NB4 (cell line): ENCODE measurements around the gene MCUB.
"Not testable (repeated sequence)": the region's sequence is repeated elsewhere in the genome, so short reads cannot be mapped to it uniquely, and the experiment has no call there.

Experiments
- DNase-seq: peaks from one replicate; pipeline ENCODE4 v3.0.0; 2010; ENCODE audit warnings: low read depth
- H3K4me3 ChIP-seq: one replicate; pipeline ENCODE4 v1.5.1; 2011; ENCODE audit warnings: mild to moderate bottlenecking, low read depth, low read length, moderate library complexity
- MYC ChIP-seq: IDR thresholded peaks from 2 replicates; pipeline ENCODE4 v1.6.1; 2011; ENCODE audit warnings: low read depth, low read length
- POLR2A ChIP-seq: IDR thresholded peaks from 2 replicates; pipeline ENCODE4 v1.6.1; 2011; ENCODE audit warnings: mild to moderate bottlenecking; ENCODE audit not compliant: insufficient read length; ENCODE audit errors: extremely low read depth
- TF ChIP-seq, protein P1 (sequence below): IDR thresholded peaks from 2 replicates; pipeline ENCODE4 v1.6.1; 2011; ENCODE audit warnings: low read depth, low read length
- TF ChIP-seq, protein P2 (sequence below): IDR thresholded peaks from one replicate; pipeline ENCODE4 v1.5.1; 2012; ENCODE audit warnings: low read depth, low read length

Gene MCUB

DNA sequence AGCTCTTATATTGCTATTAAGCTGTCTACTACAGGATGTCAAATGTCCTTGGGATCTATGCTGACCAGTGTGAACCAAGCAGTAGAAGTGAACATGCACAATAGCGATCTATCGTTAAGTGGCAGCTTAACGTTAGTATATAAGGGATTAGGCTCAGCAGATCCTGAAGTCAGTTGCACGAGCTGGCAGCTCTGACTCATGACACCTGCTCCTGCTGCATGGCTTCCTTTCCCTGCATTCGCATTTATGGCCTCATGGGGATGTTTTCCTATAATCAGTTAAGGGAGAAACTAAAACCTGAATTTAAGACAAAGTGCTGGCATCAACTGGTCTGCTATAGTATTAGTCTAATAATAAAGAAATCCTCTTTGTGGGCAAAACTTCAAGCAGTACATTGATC is 12.7 kb upstream of the MCUB start:
- DNase-seq: no peak
- TF ChIP-seq POLR2A (no peak), MYC (no peak)
- TF ChIP-seq, protein P1, sequence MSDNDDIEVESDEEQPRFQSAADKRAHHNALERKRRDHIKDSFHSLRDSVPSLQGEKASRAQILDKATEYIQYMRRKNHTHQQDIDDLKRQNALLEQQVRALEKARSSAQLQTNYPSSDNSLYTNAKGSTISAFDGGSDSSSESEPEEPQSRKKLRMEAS: no peak
- TF ChIP-seq, protein P2, sequence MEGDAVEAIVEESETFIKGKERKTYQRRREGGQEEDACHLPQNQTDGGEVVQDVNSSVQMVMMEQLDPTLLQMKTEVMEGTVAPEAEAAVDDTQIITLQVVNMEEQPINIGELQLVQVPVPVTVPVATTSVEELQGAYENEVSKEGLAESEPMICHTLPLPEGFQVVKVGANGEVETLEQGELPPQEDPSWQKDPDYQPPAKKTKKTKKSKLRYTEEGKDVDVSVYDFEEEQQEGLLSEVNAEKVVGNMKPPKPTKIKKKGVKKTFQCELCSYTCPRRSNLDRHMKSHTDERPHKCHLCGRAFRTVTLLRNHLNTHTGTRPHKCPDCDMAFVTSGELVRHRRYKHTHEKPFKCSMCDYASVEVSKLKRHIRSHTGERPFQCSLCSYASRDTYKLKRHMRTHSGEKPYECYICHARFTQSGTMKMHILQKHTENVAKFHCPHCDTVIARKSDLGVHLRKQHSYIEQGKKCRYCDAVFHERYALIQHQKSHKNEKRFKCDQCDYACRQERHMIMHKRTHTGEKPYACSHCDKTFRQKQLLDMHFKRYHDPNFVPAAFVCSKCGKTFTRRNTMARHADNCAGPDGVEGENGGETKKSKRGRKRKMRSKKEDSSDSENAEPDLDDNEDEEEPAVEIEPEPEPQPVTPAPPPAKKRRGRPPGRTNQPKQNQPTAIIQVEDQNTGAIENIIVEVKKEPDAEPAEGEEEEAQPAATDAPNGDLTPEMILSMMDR: no peak
- no peak overlapping the region for H3K4me3 ChIP-seq

DNA sequence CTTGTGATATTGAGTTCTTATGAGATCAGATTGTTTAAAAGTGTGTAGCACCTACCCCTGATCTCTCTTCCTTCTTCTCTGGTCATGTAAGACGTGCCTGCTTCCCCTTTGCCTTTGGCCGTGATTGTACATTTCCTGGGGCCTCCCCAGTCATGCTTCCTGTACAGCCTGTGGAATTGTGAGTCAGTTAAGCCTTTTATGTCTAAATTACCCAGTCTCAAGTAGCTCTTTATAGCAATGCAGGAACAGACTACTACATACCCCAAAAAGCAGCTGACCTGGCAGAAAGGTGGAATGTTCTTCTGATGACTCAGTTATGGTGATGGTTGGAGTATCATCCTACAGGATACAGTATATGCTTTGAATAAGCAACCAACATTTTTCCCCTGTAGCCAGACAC is 11.4 kb upstream of the MCUB start:
- no peak for TF ChIP-seq POLR2A
- TF ChIP-seq, protein P2: no peak
- TF ChIP-seq, protein P1: no peak
- no peak for TF ChIP-seq MYC
- no peak overlapping the region for H3K4me3 ChIP-seq
- DNase-seq: peak; percentile 37

DNA sequence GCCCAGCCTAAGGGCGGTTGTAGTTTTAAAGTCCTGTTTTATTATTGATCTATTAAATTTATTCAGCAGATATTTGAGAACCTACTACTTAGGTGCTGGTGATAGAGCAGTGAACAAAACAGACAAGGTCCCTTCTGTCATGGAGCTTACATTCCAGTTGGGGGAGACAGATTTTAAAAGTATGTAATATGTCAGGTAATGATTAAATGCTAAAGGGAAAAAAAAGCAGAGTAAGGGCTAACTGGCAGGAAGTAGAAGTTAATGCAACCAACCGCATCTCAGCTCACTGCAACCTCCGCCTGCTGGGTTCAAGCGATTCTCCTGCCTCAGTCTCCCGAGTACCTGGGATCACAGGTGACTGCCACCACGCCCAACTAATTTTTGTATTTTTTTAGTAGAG is 7.8 kb upstream of the MCUB start:
- DNase-seq: no peak
- TF ChIP-seq, protein P1: no peak
- TF ChIP-seq POLR2A (no peak), MYC (no peak)
- TF ChIP-seq, protein P2: no peak

DNA sequence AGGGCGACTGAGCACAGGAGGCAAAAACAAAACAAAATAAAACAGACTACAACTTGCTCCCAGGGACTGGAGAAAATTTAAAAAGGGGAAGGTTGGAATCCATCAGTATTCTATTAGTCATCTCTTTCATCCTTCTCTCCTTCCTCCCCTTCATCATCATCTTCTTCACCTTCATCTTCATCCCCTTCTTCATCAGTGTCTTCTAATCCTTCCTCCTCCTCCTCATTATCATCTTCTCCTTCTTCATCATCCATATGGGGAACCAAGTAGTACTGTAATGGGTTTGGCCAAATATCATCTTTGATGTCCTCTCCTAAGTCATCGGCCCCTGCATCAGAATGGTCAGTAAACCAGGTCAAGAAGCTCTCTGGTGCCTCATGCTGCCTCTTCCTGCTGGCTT is 6.9 kb upstream of the MCUB start:
- TF ChIP-seq POLR2A (no peak), MYC (no peak)
- TF ChIP-seq, protein P1: no peak
- TF ChIP-seq, protein P2: no peak
- no peak overlapping the region for H3K4me3 ChIP-seq

More for the DNA sequence above, 7.8 kb upstream of the MCUB start:
- H3K4me3 ChIP-seq: no peak overlapping the region

DNA sequence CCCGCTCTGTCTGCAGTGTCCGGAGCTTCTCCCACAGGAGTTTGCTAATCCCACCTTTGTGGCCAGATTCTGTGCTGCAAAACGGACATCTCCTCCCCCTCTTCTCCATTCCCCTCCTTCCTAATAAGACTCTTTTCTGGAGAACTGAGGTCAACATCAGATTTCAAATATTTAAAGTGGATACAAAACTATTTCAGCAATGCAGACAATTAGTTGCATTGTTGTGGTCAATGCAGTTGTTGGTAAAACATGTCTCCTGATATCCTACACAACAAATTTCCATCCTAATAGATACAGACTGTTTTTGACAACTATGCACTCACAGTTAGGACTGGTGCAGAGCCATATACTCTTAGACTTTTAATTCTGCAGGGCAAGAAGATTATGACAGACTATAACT is 5.1 kb upstream of the MCUB start:
- no peak overlapping the region for H3K4me3 ChIP-seq
- TF ChIP-seq, protein P1: no peak
- TF ChIP-seq, protein P2: no peak
- TF ChIP-seq MYC (no peak), POLR2A (no peak)
- DNase-seq: no peak

More for the DNA sequence above, 6.9 kb upstream of the MCUB start:
- DNase-seq: no peak

DNA sequence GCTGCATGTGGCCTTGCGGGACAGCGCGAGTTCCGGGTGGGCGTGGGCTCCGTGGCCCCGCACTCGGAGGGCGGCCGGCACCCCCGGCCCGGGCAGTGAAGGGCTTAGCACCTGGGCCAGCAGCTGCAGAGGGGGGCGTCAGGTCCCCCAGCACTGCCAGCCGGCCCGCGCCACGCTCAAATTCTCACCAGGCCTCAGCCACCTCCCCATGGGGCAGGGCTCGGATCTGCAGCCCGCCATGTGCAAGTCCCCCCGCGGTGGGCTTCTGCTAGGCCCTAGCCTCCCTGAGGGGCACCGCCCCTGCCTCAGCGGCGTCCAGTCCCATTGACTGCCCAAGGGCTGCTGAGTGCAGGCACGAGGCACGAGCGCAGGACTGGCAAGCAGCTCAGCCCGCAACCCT is 2.6 kb upstream of the MCUB start:
- no peak overlapping the region for H3K4me3 ChIP-seq
- TF ChIP-seq, protein P1: no peak
- no peak for TF ChIP-seq MYC
- TF ChIP-seq, protein P2: no peak
- no peak for TF ChIP-seq POLR2A
- no peak for DNase-seq

DNA sequence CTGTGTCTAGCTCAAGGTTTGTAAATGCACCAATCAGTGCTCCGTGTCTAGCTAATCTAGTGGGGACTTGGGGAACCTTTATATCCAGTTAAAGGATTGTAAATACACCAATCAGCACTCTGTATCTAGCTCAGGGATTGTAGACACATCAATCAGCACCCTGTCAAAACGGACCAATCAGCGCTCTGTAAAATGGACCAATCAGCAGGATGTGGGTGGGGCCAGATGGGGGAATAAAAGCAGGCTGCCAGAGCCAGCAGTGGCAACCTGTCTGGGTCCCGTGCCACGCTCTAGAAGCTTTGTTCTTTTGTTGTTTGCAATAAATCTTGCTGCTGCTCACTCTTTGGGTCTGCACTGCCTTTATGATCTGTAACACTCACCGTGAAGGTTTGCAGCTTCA is 2.0 kb upstream of the MCUB start:
- not testable (repeated sequence) for DNase-seq, H3K4me3 ChIP-seq
